Neural progenitor cell (in vitro differentiated cells): Measurements from ENCODE around the gene HYDIN. TPM values are rescaled to one million over a fixed set of nuclear protein-coding genes. Genes with fewer than 3 reads are reported as not detected.

ENCODE experiments used
- DNase-seq: peaks from one replicate; pipeline ENCODE4 v3.0.0-alpha.2; 2016; ENCODE audit warnings: low spot score
- H2AFZ ChIP-seq: fragments of 200-600 bp; sonication (generic); replicated peaks from 2 replicates; pipeline ENCODE4 v1.6.1; 2016; ENCODE audit warnings: antibody characterized with exemption
- H3F3A ChIP-seq: fragments of 200-600 bp; sonication (generic); 2 replicates; pipeline ENCODE4 v1.6.1; 2016; ENCODE audit warnings: antibody characterized with exemption, low read depth
- H3K27ac ChIP-seq: fragments of 200-600 bp; sonication (generic); 2 replicates; pipeline ENCODE4 v1.5.1; 2016; ENCODE audit warnings: mild to moderate bottlenecking
- H3K27me3 ChIP-seq: fragments of 200-600 bp; sonication (generic); 2 replicates; pipeline ENCODE4 v1.6.1; 2016; ENCODE audit warnings: mild to moderate bottlenecking, moderate library complexity
- H3K36me3 ChIP-seq: fragments of 200-600 bp; sonication (generic); 2 replicates; pipeline ENCODE4 v1.5.1; 2016
- H3K4me1 ChIP-seq: fragments of 200-600 bp; sonication (generic); 2 replicates; pipeline ENCODE4 v1.6.1; 2016; ENCODE audit warnings: mixed run types
- H3K4me2 ChIP-seq: fragments of 200-600 bp; sonication (generic); 2 replicates; pipeline ENCODE4 v1.6.1; 2016
- H3K4me3 ChIP-seq: fragments of 200-600 bp; sonication (generic); 2 replicates; pipeline ENCODE4 v1.5.1; 2016
- H3K79me2 ChIP-seq: fragments of 200-600 bp; sonication (generic); 2 replicates; pipeline ENCODE4 v1.6.1; 2016; ENCODE audit warnings: low read depth
- H3K9ac ChIP-seq: fragments of 200-600 bp; sonication (generic); 2 replicates; pipeline ENCODE4 v1.6.1; 2016
- H3K9me3 ChIP-seq: fragments of 200-600 bp; sonication (generic); 2 replicates; pipeline ENCODE4 v1.5.1; 2016; ENCODE audit warnings: low read depth
- H4K20me1 ChIP-seq: fragments of 200-600 bp; sonication (generic); 2 replicates; pipeline ENCODE4 v1.6.1; 2016; ENCODE audit warnings: low read depth
- H3K27ac Mint-ChIP-seq: 3 replicates; pipeline ENCODE4 v1.8.0; 2021; ENCODE audit warnings: mixed read lengths
- H3K27me3 Mint-ChIP-seq: 2 replicates; pipeline ENCODE4 v1.8.0; 2022; ENCODE audit warnings: low read depth, mild to moderate bottlenecking, inconsistent platforms, moderate library complexity, mixed read lengths; ENCODE audit not compliant: insufficient read depth
- H3K36me3 Mint-ChIP-seq: 3 replicates; pipeline ENCODE4 v1.8.0; 2021; ENCODE audit warnings: mixed read lengths
- H3K4me1 Mint-ChIP-seq: 3 replicates; pipeline ENCODE4 v1.8.0; 2021; ENCODE audit warnings: mixed read lengths
- H3K4me3 Mint-ChIP-seq: 3 replicates; pipeline ENCODE4 v1.8.0; 2021; ENCODE audit warnings: mild to moderate bottlenecking, moderate library complexity, mixed read lengths
- H3K9me3 Mint-ChIP-seq: 3 replicates; pipeline ENCODE4 v1.8.0; 2020; ENCODE audit warnings: mixed read lengths
- EZH2 ChIP-seq: fragments of 200-600 bp; sonication (generic); IDR thresholded peaks from 2 replicates; pipeline ENCODE4 v1.6.1; 2017; ENCODE audit warnings: antibody characterized with exemption, mild to moderate bottlenecking, moderate library complexity
- EZH2phosphoT487 ChIP-seq: fragments of 200-600 bp; sonication (generic); IDR thresholded peaks from 2 replicates; pipeline ENCODE4 v1.6.1; 2017; ENCODE audit warnings: antibody characterized with exemption
- total RNA-seq: library from RNA; depleted of rRNA; stranded (reverse); fragments of >200 nt; gene quantifications from 2 replicates; pipeline ENCODE4 v1.2.3, GENCODE V29; 2015; ENCODE audit warnings: low replicate concordance
- TF ChIP-seq, protein P1 (sequence below): fragments of 200-600 bp; sonication (generic); IDR thresholded peaks from 2 replicates; pipeline ENCODE4 v1.5.1; 2017; ENCODE audit warnings: antibody characterized with exemption, mild to moderate bottlenecking

Gene HYDIN
- total RNA-seq, 1 donor from 2014 or later = 4.0 TPM

DNA sequence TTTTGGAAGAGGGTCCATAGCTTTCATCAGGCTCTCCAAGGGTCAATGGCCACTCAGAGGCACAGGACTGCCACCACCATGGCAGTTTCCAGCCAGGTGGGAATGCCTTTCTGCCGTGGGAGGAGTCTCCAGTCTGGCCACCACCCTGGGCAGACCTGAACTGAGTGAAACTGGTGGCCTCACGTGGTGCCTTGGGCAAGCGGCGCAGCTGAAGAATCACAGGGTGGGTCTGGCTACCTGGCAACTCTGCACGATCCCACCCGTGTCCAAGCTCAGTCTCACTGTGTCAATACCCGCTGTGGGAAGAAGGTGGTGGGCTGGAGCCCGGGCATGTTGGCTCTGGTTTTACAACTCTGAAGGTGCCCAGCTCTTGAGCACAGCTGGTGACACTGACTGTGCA lies 461.4 kb downstream of the HYDIN start:
- Histone ChIP-seq H3K36me3 (no peaks in the 10 kb centered on the region), H3K4me2 (no peak overlapping the region), H3K9me3 (no peaks in the 10 kb centered on the region), H3K27me3 (no peaks in the 10 kb centered on the region), H3K79me2 (no peaks in the 10 kb centered on the region), H3K27ac (no peak overlapping the region), H3F3A (no peaks in the 10 kb centered on the region), H3K9ac (no peak overlapping the region), H2AFZ (no peak overlapping the region), H4K20me1 (peaks cover 7% of the 10 kb centered on the region), H3K4me3 (no peak overlapping the region), H3K4me1 (no peaks in the 10 kb centered on the region)
- peaks cover 5% of the 10 kb centered on the region for H3K27me3 Mint-ChIP-seq
- TF ChIP-seq, protein P1, sequence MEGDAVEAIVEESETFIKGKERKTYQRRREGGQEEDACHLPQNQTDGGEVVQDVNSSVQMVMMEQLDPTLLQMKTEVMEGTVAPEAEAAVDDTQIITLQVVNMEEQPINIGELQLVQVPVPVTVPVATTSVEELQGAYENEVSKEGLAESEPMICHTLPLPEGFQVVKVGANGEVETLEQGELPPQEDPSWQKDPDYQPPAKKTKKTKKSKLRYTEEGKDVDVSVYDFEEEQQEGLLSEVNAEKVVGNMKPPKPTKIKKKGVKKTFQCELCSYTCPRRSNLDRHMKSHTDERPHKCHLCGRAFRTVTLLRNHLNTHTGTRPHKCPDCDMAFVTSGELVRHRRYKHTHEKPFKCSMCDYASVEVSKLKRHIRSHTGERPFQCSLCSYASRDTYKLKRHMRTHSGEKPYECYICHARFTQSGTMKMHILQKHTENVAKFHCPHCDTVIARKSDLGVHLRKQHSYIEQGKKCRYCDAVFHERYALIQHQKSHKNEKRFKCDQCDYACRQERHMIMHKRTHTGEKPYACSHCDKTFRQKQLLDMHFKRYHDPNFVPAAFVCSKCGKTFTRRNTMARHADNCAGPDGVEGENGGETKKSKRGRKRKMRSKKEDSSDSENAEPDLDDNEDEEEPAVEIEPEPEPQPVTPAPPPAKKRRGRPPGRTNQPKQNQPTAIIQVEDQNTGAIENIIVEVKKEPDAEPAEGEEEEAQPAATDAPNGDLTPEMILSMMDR = no peak
- TF ChIP-seq EZH2 (no peak), EZH2phosphoT487 (no peak)
- H3K9me3 Mint-ChIP-seq = no peaks in the 10 kb centered on the region
- DNase-seq = no peak
- H3K4me1 Mint-ChIP-seq = peaks cover 3% of the 10 kb centered on the region
- no peak overlapping the region for H3K27ac Mint-ChIP-seq
- H3K4me3 Mint-ChIP-seq = no peak overlapping the region
- peaks cover 9% of the 10 kb centered on the region for H3K36me3 Mint-ChIP-seq

DNA sequence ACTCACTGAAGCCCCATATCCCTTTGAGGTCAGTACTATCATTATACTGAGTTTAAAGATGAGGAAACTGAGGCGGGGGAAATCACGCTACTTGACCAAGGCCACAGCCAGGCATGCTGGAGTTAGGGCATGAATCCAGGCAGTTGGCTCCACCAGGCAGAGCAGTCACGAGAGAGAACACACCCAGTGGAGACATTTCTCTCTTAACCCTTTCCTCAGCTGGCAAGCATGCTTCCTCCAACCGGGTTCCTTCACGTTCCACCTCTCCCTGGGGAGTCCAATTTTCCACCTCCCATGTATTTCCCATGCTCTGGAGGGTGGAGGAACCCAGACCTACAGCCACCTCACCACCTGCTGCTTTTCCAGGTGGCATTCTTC lies 462.3 kb downstream of the HYDIN start:
- no peak overlapping the region for H3K4me3 Mint-ChIP-seq
- peaks cover 3% of the 10 kb centered on the region for H3K4me1 Mint-ChIP-seq
- no peak for DNase-seq
- Histone ChIP-seq H3K27me3 (no peaks in the 10 kb centered on the region), H2AFZ (no peak overlapping the region), H3K36me3 (no peaks in the 10 kb centered on the region), H3K9ac (no peak overlapping the region), H3K9me3 (no peaks in the 10 kb centered on the region), H3K4me2 (no peak overlapping the region), H3F3A (no peaks in the 10 kb centered on the region), H3K4me3 (no peak overlapping the region), H3K79me2 (no peaks in the 10 kb centered on the region), H3K4me1 (no peaks in the 10 kb centered on the region), H3K27ac (no peak overlapping the region), H4K20me1 (peaks cover 7% of the 10 kb centered on the region)
- no peaks in the 10 kb centered on the region for H3K9me3 Mint-ChIP-seq
- H3K36me3 Mint-ChIP-seq = peaks cover 11% of the 10 kb centered on the region
- peak overlapping the region; percentile 53 for H3K27ac Mint-ChIP-seq
- no peak for TF ChIP-seq EZH2phosphoT487
- TF ChIP-seq, protein P1 = no peak
- no peak for TF ChIP-seq EZH2
- H3K27me3 Mint-ChIP-seq = peaks cover 5% of the 10 kb centered on the region

DNA sequence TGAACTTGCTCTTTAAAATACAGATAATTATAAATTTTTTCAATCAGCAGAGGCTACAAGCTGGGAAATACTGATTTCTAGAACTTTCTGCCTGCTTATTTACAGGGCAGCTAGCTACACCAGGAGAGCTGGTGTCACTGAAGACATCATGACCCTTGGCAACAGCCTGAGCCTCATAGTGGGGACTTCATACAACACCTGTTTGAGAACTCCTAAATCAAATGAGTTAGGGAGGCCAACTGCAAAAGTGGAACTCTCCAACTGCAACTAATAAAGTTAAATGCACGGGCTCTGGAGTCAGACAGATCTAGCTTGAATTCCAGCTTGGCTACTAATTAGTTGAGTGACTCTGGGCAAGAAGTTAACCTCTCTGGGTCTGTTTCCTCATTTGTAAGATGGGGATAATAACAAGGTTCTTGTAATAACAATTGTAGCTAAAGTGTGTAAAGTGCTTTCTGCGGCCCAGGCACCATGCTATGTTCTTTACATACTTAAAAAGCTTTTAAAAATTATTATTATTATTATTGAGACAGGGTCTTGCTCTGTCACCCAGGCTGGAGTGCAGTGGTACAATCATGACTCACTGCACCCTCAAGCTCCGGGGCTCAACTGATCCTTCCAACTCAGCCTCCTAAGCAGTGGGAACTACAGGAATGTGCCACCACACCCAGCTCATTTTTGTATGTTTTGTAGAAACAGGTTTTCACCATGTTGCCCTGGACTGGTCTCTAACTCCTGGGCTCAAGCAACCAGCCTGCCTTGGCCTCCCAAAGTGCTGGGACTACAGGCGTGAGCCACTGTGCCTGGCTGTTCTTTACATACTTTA lies 462.9 kb downstream of the HYDIN start:
- Histone ChIP-seq H3K4me3 (no peak overlapping the region), H3K9ac (no peak overlapping the region), H2AFZ (no peak overlapping the region), H4K20me1 (peaks cover 7% of the 10 kb centered on the region), H3K4me2 (no peak overlapping the region), H3K9me3 (no peaks in the 10 kb centered on the region), H3K36me3 (no peaks in the 10 kb centered on the region), H3K79me2 (no peaks in the 10 kb centered on the region), H3F3A (no peaks in the 10 kb centered on the region), H3K27ac (no peak overlapping the region), H3K27me3 (no peaks in the 10 kb centered on the region), H3K4me1 (no peaks in the 10 kb centered on the region)
- TF ChIP-seq EZH2phosphoT487 = no peak
- no peak for TF ChIP-seq EZH2
- Mint-ChIP-seq H3K9me3 (no peaks in the 10 kb centered on the region), H3K36me3 (peaks cover 8% of the 10 kb centered on the region), H3K4me3 (no peak overlapping the region), H3K27ac (no peak overlapping the region), H3K27me3 (peaks cover 5% of the 10 kb centered on the region), H3K4me1 (peaks cover 3% of the 10 kb centered on the region)
- no peak for DNase-seq

DNA sequence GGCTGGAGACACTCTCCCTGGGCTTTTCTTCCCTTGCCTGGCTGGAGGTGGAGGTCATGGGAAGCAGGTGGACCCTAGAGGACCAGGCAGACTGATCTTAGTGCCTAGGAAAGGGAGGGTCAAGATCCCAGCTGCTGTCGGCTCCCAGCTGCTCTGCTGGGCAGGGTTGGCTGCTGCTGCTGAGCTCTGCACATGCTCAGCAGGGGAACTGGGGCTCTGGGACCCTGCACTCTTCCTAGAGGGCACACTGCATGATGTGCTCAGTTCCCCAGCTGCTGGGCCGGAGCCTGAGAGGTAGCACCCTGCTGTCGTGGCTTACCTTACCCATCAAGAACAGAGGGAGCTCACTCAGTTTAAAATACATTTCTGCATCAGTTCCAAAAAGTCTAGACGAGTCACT lies 463.9 kb downstream of the HYDIN start:
- H3K36me3 ChIP-seq = no peaks in the 10 kb centered on the region
- H3K4me2 ChIP-seq = no peak overlapping the region
- H3K4me3 Mint-ChIP-seq = no peak overlapping the region

More for the DNA sequence above, 463.9 kb downstream of the HYDIN start:
- Histone ChIP-seq H3K27me3 (no peaks in the 10 kb centered on the region), H3F3A (no peaks in the 10 kb centered on the region), H3K4me3 (no peak overlapping the region), H3K9ac (no peak overlapping the region), H3K4me1 (no peaks in the 10 kb centered on the region), H3K27ac (no peak overlapping the region), H3K9me3 (no peaks in the 10 kb centered on the region), H2AFZ (no peak overlapping the region), H4K20me1 (peaks cover 7% of the 10 kb centered on the region), H3K79me2 (no peaks in the 10 kb centered on the region)
- Mint-ChIP-seq H3K9me3 (no peaks in the 10 kb centered on the region), H3K4me1 (peaks cover 5% of the 10 kb centered on the region), H3K36me3 (peaks cover 8% of the 10 kb centered on the region), H3K27me3 (peaks cover 5% of the 10 kb centered on the region), H3K27ac (no peak overlapping the region)
- TF ChIP-seq EZH2phosphoT487 (no peak), EZH2 (no peak)
- TF ChIP-seq, protein P1 = no peak
- DNase-seq = no peak
